Hepatocyte (in vitro differentiated cells): ENCODE measurements around the gene PAQR9.

Experiments used
- EZH2 ChIP-seq: fragments of 200-600 bp; sonication (generic); IDR thresholded peaks from 2 replicates; pipeline ENCODE4 v1.6.1; 2016; ENCODE audit warnings: antibody characterized with exemption, mild to moderate bottlenecking, borderline replicate concordance
- TF ChIP-seq, protein P1 (sequence below): fragments of 200-600 bp; sonication (generic); IDR thresholded peaks from 2 replicates; pipeline ENCODE4 v1.5.1; 2016; ENCODE audit warnings: antibody characterized with exemption, mild to moderate bottlenecking; ENCODE audit not compliant: poor library complexity

DNA sequence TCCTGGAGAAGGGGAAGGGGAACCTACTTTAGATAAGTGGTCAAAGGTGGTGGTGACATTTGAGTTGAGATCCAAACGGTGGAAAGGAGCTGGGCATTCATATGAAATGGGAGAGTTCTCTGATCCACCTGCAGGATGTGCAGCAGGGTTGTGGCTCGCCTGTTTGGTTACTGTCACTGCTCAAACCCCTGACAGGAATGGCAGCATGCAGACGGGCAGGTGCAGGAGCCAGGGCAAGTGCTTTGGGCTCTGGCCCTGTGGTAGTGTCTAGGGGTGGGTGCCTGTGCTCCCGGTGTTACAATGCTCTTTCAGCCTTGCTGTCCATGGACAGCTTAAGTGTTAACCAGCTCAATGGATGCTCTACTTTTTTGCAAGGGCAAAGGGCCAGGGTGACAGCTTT is 18.5 kb downstream of the PAQR9 start:
- TF ChIP-seq, protein P1, sequence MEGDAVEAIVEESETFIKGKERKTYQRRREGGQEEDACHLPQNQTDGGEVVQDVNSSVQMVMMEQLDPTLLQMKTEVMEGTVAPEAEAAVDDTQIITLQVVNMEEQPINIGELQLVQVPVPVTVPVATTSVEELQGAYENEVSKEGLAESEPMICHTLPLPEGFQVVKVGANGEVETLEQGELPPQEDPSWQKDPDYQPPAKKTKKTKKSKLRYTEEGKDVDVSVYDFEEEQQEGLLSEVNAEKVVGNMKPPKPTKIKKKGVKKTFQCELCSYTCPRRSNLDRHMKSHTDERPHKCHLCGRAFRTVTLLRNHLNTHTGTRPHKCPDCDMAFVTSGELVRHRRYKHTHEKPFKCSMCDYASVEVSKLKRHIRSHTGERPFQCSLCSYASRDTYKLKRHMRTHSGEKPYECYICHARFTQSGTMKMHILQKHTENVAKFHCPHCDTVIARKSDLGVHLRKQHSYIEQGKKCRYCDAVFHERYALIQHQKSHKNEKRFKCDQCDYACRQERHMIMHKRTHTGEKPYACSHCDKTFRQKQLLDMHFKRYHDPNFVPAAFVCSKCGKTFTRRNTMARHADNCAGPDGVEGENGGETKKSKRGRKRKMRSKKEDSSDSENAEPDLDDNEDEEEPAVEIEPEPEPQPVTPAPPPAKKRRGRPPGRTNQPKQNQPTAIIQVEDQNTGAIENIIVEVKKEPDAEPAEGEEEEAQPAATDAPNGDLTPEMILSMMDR, result no peak
- TF ChIP-seq EZH2, result no peak
